ENCODE results near the gene NARS2.
"Not testable (repeated sequence)": the region's sequence is repeated elsewhere in the genome, so short reads cannot be mapped to it uniquely, and the experiment has no call there.

Gene NARS2

GRCh38 chr11:78576549-78577097 is 2.0 kb upstream of the NARS2 start:
- DNase-seq: no peak

GRCh38 chr11:78575478-78575877 is 814 bp upstream of the NARS2 start:
- no peak for DNase-seq

- no peak for DNase-seq
Measured at GRCh38 chr11:78573681-78574080, 983 bp downstream of the NARS2 start.

GRCh38 chr11:78573271-78573670 is 1.4 kb downstream of the NARS2 start:
- no peak for DNase-seq

GRCh38 chr11:78572394-78572793 is 2.3 kb downstream of the NARS2 start:
- DNase-seq: no peak

GRCh38 chr11:78570031-78570430 is 4.6 kb downstream of the NARS2 start:
- DNase-seq: no peak

- DNase-seq: peak; percentile 60
Measured at GRCh38 chr11:78567209-78567608, 7.5 kb downstream of the NARS2 start.

- DNase-seq: peak; percentile 68
Measured at GRCh38 chr11:78564490-78565467, 9.9 kb downstream of the NARS2 start.

- DNase-seq: not testable (repeated sequence)
Measured at GRCh38 chr11:78564037-78564436, 10.6 kb downstream of the NARS2 start.

GRCh38 chr11:78563090-78563489 is 11.6 kb downstream of the NARS2 start:
- DNase-seq: not testable (repeated sequence)

- DNase-seq: peak; percentile 85
Measured at GRCh38 chr11:78562398-78562797, 12.3 kb downstream of the NARS2 start.

- DNase-seq: no peak
Measured at GRCh38 chr11:78560826-78561484, 13.7 kb downstream of the NARS2 start.

- DNase-seq: no peak
Measured at GRCh38 chr11:78560153-78560552, 14.5 kb downstream of the NARS2 start.

GRCh38 chr11:78557236-78557635 is 17.4 kb downstream of the NARS2 start:
- no peak for DNase-seq

- DNase-seq: no peak
Measured at GRCh38 chr11:78555592-78555991, 19.1 kb downstream of the NARS2 start.

- no peak for DNase-seq
Measured at GRCh38 chr11:78552881-78553280, 21.8 kb downstream of the NARS2 start.

GRCh38 chr11:78552139-78552538 is 22.5 kb downstream of the NARS2 start:
- DNase-seq: not testable (repeated sequence)

- no peak for DNase-seq
Measured at GRCh38 chr11:78551066-78551465, 23.6 kb downstream of the NARS2 start.

GRCh38 chr11:78549624-78550409 is 24.8 kb downstream of the NARS2 start:
- DNase-seq: no peak

- no peak for DNase-seq
Measured at GRCh38 chr11:78548911-78549590, 25.6 kb downstream of the NARS2 start.

GRCh38 chr11:78547931-78548705 is 26.5 kb downstream of the NARS2 start:
- DNase-seq: no peak
